HepG2 (cell line): ENCODE data around the gene OPRL1. TPM values are rescaled to one million over a fixed set of nuclear protein-coding genes. Genes with fewer than 3 reads are reported as not detected.

Experiments used
- ATAD3A ChIP-seq: sonication (generic); formaldehyde crosslinking; IDR thresholded peaks from 2 replicates; pipeline ENCODE4 v1.4.0; 2020; ENCODE audit warnings: missing genetic modification reagents
- NPAS2 ChIP-seq: sonication (generic); formaldehyde crosslinking; IDR thresholded peaks from 2 replicates; pipeline ENCODE4 v1.8.0; 2022; ENCODE audit warnings: mild to moderate bottlenecking, missing genetic modification reagents, borderline replicate concordance
- SRY ChIP-seq: sonication (generic); formaldehyde crosslinking; IDR thresholded peaks from 2 replicates; pipeline ENCODE4 v1.8.0; 2022; ENCODE audit warnings: mild to moderate bottlenecking, missing genetic modification reagents
- TOE1 ChIP-seq: sonication (generic); formaldehyde crosslinking; IDR thresholded peaks from 2 replicates; pipeline ENCODE4 v1.4.0; 2020; ENCODE audit warnings: mild to moderate bottlenecking, missing genetic modification reagents
- ZNF124 ChIP-seq: sonication (generic); formaldehyde crosslinking; IDR thresholded peaks from 2 replicates; pipeline ENCODE4 v1.4.0; 2020; ENCODE audit warnings: missing genetic modification reagents
- ZNF570 ChIP-seq: sonication (generic); formaldehyde crosslinking; IDR thresholded peaks from 2 replicates; pipeline ENCODE4 v1.4.0; 2020; ENCODE audit warnings: mild to moderate bottlenecking, missing genetic modification reagents, borderline replicate concordance
- ZNF660 ChIP-seq: sonication (generic); formaldehyde crosslinking; IDR thresholded peaks from 2 replicates; pipeline ENCODE4 v1.5.1; 2020; ENCODE audit warnings: mild to moderate bottlenecking, low read depth, missing genetic modification reagents, borderline replicate concordance
- ZNF704 ChIP-seq: sonication (generic); formaldehyde crosslinking; IDR thresholded peaks from 2 replicates; pipeline ENCODE4 v1.8.1; 2023; ENCODE audit warnings: mild to moderate bottlenecking, inconsistent platforms, moderate library complexity, missing genetic modification reagents, borderline replicate concordance
- ZNF878 ChIP-seq: sonication (generic); formaldehyde crosslinking; IDR thresholded peaks from 2 replicates; pipeline ENCODE4 v1.8.1; 2023; ENCODE audit warnings: mild to moderate bottlenecking, missing genetic modification reagents, moderate library complexity
- polyA plus RNA-seq, 8 experiments: library from polyadenylated mRNA; depleted of rRNA in 3 of 8; stranded (reverse) in 7 of 8; unstranded in 1 of 8; fragments of >200 nt; fragmentation: Illumina TruSeq in 4 of 8; extraction: Trizol in 4 of 8; gene quantifications; 2 replicates each; pipeline versions ENCODE4 v1.2.1 to v1.2.3, GENCODE V29; 2011 to 2016; ENCODE audit warnings: low read depth in 4 of 8, missing spikeins in 1 of 8, mixed read lengths in 1 of 8; ENCODE audit not compliant: insufficient read depth in 1 of 8
- total RNA-seq, 5 experiments: library from RNA; depleted of rRNA; stranded (reverse); fragments of >200 nt; fragmentation: Illumina TruSeq; extraction: Trizol; gene quantifications; 2 replicates each; pipeline ENCODE4 v1.2.3, GENCODE V29; 2016; ENCODE audit warnings: low read depth in 1 of 5
- TF ChIP-seq, protein P1 (sequence below): sonication (generic); formaldehyde crosslinking; IDR thresholded peaks from 2 replicates; pipeline ENCODE4 v1.4.0; 2020; ENCODE audit warnings: missing genetic modification reagents, mild to moderate bottlenecking, borderline replicate concordance
- TF ChIP-seq, protein P2 (sequence below): sonication (generic); formaldehyde crosslinking; IDR thresholded peaks from 2 replicates; pipeline ENCODE4 v1.4.0; 2020; ENCODE audit warnings: mild to moderate bottlenecking, missing genetic modification reagents
- TF ChIP-seq, protein P3 (sequence below): sonication (generic); formaldehyde crosslinking; IDR thresholded peaks from 2 replicates; pipeline ENCODE4 v1.5.0; 2020; ENCODE audit warnings: missing genetic modification reagents, mild to moderate bottlenecking, borderline replicate concordance
- TF ChIP-seq, protein P4 (sequence below): sonication (generic); formaldehyde crosslinking; IDR thresholded peaks from 2 replicates; pipeline ENCODE4 v1.4.0; 2020; ENCODE audit warnings: missing genetic modification reagents

The OPRL1 gene
- total and polyA plus RNA-seq, 2 of the 13 experiments (the other 11 are each of a cell fraction or from before 2014, with no cell fraction given), result 0.35 to 0.71 TPM

- TF ChIP-seq, protein P1, sequence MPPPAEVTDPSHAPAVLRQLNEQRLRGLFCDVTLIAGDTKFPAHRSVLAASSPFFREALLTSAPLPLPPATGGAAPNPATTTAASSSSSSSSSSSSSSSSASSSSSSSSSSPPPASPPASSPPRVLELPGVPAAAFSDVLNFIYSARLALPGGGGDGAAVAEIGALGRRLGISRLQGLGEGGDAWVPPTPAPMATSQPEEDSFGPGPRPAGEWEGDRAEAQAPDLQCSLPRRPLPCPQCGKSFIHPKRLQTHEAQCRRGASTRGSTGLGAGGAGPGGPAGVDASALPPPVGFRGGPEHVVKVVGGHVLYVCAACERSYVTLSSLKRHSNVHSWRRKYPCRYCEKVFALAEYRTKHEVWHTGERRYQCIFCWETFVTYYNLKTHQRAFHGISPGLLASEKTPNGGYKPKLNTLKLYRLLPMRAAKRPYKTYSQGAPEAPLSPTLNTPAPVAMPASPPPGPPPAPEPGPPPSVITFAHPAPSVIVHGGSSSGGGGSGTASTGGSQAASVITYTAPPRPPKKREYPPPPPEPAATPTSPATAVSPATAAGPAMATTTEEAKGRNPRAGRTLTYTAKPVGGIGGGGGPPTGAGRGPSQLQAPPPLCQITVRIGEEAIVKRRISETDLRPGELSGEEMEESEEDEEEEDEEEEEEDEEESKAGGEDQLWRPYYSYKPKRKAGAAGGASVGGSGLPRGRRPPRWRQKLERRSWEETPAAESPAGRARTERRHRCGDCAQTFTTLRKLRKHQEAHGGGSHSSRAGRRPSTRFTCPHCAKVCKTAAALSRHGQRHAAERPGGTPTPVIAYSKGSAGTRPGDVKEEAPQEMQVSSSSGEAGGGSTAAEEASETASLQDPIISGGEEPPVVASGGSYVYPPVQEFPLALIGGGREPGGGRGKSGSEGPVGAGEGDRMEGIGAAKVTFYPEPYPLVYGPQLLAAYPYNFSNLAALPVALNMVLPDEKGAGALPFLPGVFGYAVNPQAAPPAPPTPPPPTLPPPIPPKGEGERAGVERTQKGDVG (CRISPR knock-in tag), result no peak
- TF ChIP-seq ZNF660, result no peak
- TF ChIP-seq SRY (CRISPR knock-in tag), result no peak; the same call in 1 of the 2 replicates
- no peak for TF ChIP-seq TOE1 (CRISPR knock-in tag)
- no peak for TF ChIP-seq ZNF878 (CRISPR knock-in tag)
- TF ChIP-seq, protein P2, sequence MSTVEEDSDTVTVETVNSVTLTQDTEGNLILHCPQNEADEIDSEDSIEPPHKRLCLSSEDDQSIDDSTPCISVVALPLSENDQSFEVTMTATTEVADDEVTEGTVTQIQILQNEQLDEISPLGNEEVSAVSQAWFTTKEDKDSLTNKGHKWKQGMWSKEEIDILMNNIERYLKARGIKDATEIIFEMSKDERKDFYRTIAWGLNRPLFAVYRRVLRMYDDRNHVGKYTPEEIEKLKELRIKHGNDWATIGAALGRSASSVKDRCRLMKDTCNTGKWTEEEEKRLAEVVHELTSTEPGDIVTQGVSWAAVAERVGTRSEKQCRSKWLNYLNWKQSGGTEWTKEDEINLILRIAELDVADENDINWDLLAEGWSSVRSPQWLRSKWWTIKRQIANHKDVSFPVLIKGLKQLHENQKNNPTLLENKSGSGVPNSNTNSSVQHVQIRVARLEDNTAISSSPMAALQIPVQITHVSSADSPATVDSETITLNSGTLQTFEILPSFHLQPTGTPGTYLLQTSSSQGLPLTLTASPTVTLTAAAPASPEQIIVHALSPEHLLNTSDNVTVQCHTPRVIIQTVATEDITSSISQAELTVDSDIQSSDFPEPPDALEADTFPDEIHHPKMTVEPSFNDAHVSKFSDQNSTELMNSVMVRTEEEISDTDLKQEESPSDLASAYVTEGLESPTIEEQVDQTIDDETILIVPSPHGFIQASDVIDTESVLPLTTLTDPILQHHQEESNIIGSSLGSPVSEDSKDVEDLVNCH (CRISPR knock-in tag), result no peak
- TF ChIP-seq, protein P3, sequence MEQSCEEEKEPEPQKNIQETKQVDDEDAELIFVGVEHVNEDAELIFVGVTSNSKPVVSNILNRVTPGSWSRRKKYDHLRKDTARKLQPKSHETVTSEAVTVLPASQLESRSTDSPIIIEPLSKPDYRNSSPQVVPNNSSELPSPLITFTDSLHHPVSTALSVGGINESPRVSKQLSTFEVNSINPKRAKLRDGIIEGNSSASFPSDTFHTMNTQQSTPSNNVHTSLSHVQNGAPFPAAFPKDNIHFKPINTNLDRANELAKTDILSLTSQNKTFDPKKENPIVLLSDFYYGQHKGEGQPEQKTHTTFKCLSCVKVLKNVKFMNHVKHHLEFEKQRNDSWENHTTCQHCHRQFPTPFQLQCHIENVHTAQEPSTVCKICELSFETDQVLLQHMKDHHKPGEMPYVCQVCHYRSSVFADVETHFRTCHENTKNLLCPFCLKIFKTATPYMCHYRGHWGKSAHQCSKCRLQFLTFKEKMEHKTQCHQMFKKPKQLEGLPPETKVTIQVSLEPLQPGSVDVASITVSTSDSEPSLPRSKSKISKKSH (CRISPR knock-in tag), result no peak
- no peak for TF ChIP-seq ZNF704
- no peak for TF ChIP-seq ZNF570 (CRISPR knock-in tag)
- TF ChIP-seq NPAS2 (CRISPR knock-in tag), result no peak
- TF ChIP-seq, protein P4, sequence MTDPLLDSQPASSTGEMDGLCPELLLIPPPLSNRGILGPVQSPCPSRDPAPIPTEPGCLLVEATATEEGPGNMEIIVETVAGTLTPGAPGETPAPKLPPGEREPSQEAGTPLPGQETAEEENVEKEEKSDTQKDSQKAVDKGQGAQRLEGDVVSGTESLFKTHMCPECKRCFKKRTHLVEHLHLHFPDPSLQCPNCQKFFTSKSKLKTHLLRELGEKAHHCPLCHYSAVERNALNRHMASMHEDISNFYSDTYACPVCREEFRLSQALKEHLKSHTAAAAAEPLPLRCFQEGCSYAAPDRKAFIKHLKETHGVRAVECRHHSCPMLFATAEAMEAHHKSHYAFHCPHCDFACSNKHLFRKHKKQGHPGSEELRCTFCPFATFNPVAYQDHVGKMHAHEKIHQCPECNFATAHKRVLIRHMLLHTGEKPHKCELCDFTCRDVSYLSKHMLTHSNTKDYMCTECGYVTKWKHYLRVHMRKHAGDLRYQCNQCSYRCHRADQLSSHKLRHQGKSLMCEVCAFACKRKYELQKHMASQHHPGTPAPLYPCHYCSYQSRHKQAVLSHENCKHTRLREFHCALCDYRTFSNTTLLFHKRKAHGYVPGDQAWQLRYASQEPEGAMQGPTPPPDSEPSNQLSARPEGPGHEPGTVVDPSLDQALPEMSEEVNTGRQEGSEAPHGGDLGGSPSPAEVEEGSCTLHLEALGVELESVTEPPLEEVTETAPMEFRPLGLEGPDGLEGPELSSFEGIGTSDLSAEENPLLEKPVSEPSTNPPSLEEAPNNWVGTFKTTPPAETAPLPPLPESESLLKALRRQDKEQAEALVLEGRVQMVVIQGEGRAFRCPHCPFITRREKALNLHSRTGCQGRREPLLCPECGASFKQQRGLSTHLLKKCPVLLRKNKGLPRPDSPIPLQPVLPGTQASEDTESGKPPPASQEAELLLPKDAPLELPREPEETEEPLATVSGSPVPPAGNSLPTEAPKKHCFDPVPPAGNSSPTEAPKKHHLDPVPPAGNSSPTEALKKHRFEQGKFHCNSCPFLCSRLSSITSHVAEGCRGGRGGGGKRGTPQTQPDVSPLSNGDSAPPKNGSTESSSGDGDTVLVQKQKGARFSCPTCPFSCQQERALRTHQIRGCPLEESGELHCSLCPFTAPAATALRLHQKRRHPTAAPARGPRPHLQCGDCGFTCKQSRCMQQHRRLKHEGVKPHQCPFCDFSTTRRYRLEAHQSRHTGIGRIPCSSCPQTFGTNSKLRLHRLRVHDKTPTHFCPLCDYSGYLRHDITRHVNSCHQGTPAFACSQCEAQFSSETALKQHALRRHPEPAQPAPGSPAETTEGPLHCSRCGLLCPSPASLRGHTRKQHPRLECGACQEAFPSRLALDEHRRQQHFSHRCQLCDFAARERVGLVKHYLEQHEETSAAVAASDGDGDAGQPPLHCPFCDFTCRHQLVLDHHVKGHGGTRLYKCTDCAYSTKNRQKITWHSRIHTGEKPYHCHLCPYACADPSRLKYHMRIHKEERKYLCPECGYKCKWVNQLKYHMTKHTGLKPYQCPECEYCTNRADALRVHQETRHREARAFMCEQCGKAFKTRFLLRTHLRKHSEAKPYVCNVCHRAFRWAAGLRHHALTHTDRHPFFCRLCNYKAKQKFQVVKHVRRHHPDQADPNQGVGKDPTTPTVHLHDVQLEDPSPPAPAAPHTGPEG (CRISPR knock-in tag), result peak; percentile 97
- TF ChIP-seq ATAD3A (CRISPR knock-in tag), result no peak
- TF ChIP-seq ZNF124 (CRISPR knock-in tag), result no peak
Measured at GRCh38 chr20:64049060-64049877, 30.6 kb upstream of the OPRL1 start, which contains the start of gene SOX18 (continued).
